Kidney epithelial cell (primary cell): ENCODE results near the gene GTF2I. TPM values are rescaled to one million over a fixed set of nuclear protein-coding genes. Genes with fewer than 3 reads are reported as not detected.
A peak's percentile ranks its signal among the peaks of the same experiment; 100 is the strongest.

Source experiments
- DNase-seq: peaks from one replicate; pipeline ENCODE4 v3.0.0-alpha.2; 2010; ENCODE audit warnings: low read depth
- H3K27me3 ChIP-seq: 2 replicates; pipeline ENCODE4 v1.6.0; 2011; ENCODE audit warnings: low read length; ENCODE audit not compliant: control insufficient read depth, insufficient read depth
- H3K36me3 ChIP-seq: 2 replicates; pipeline ENCODE4 v1.5.1; 2011; ENCODE audit warnings: low read length; ENCODE audit not compliant: control insufficient read depth, insufficient read depth
- H3K4me3 ChIP-seq: 2 replicates; pipeline ENCODE4 v1.5.1; 2011; ENCODE audit warnings: low read depth, mild to moderate bottlenecking, control low read depth, low read length
- CTCF ChIP-seq: IDR thresholded peaks from 2 replicates; pipeline ENCODE4 v1.5.1; 2011; ENCODE audit warnings: mild to moderate bottlenecking, moderate library complexity, low read length, control low read depth, inconsistent platforms; ENCODE audit not compliant: insufficient read depth, poor library complexity, severe bottlenecking
- total RNA-seq: library from RNA; depleted of rRNA; stranded (reverse); fragments of >200 nt; gene quantifications from 2 replicates; pipeline ENCODE4 v1.2.3, GENCODE V29; 2015

Gene GTF2I
- 127 and 129 TPM in 2 replicates for total RNA-seq

- H3K36me3 ChIP-seq = no peaks in the 10 kb centered on the region
- DNase-seq = no peak
- peak within 1 kb of the TSS; percentile 85 for H3K4me3 ChIP-seq
- no peaks in the 10 kb centered on the region for H3K27me3 ChIP-seq
- no peak for TF ChIP-seq CTCF
These were observed at the start of gene GTF2I for GRCh38 chr7:74657692-74658177. GTF2I (plus strand) TSS chr7:74657718; CDS start chr7:74689129, 31,411 bp downstream.

- no peak overlapping the region for H3K4me3 ChIP-seq
- TF ChIP-seq CTCF = no peak
- no peak for DNase-seq
- no peaks in the 10 kb centered on the region for H3K36me3 ChIP-seq
- H3K27me3 ChIP-seq = no peaks in the 10 kb centered on the region
These were observed 45.3 kb upstream of the GTF2I start for GRCh38 chr7:74612015-74612829.

- no peak for DNase-seq
- Histone ChIP-seq H3K27me3 (no peaks in the 10 kb centered on the region), H3K36me3 (no peaks in the 10 kb centered on the region), H3K4me3 (no peak overlapping the region)
- TF ChIP-seq CTCF = no peak
These were observed 41.4 kb upstream of the GTF2I start for GRCh38 chr7:74615933-74616780.

GRCh38 chr7:74617180-74617744 lies 40.3 kb upstream of the GTF2I start:
- Histone ChIP-seq H3K4me3 (no peak overlapping the region), H3K27me3 (no peaks in the 10 kb centered on the region), H3K36me3 (no peaks in the 10 kb centered on the region)
- TF ChIP-seq CTCF = no peak
- no peak for DNase-seq

GRCh38 chr7:74619235-74619860 lies 38.2 kb upstream of the GTF2I start:
- no peak for DNase-seq
- no peaks in the 10 kb centered on the region for H3K27me3 ChIP-seq
- TF ChIP-seq CTCF = no peak
- no peaks in the 10 kb centered on the region for H3K36me3 ChIP-seq
- no peak overlapping the region for H3K4me3 ChIP-seq
